HepG2 (cell line): Measurements from ENCODE around the gene RAP2A.

ENCODE experiments used
- CBX1 ChIP-seq: IDR thresholded peaks from one replicate; pipeline ENCODE4 v1.6.1; 2016; ENCODE audit warnings: antibody characterized with exemption, low read depth
- CTCF ChIP-seq: sonication (generic); formaldehyde crosslinking; IDR thresholded peaks from 2 replicates; pipeline ENCODE4 v1.5.0; 2020; ENCODE audit warnings: mild to moderate bottlenecking, missing genetic modification reagents, moderate library complexity
- RELA ChIP-seq: sonication (generic); formaldehyde crosslinking; IDR thresholded peaks from 2 replicates; pipeline ENCODE4 v1.4.0; 2020; ENCODE audit warnings: missing genetic modification reagents
- ZNF3 ChIP-seq: IDR thresholded peaks from 2 replicates; pipeline ENCODE4 v1.7.0; 2017; ENCODE audit warnings: inconsistent platforms
- ZNF710 ChIP-seq: sonication (generic); formaldehyde crosslinking; IDR thresholded peaks from 2 replicates; pipeline ENCODE4 v1.5.0; 2020; ENCODE audit warnings: mild to moderate bottlenecking, missing genetic modification reagents, borderline replicate concordance
- ZSCAN30 ChIP-seq: sonication (generic); formaldehyde crosslinking; IDR thresholded peaks from 2 replicates; pipeline ENCODE4 v1.5.0; 2020; ENCODE audit warnings: mild to moderate bottlenecking, missing genetic modification reagents

GRCh38 chr13:97429681-97430081, 4.3 kb upstream of the RAP2A start:
- TF ChIP-seq ZNF710 (CRISPR knock-in tag) (no peak), ZSCAN30 (CRISPR knock-in tag) (no peak), RELA (CRISPR knock-in tag) (no peak), CBX1 (no peak), ZNF3 (CRISPR knock-in tag) (no peak), CTCF (CRISPR knock-in tag) (no peak)
